ENCODE results near the gene CCDC142. TPM values are rescaled to one million over a fixed set of nuclear protein-coding genes. Genes with fewer than 3 reads are reported as not detected.
A peak's percentile ranks its signal among the peaks of the same experiment; 100 is the strongest.

CCDC142 gene
- total and polyA plus RNA-seq, 10 of the 15 experiments (the other 5 are each of a cell fraction or from before 2014, with no cell fraction given), result 0.93 to 16.9 (median 9.0) TPM

DNA sequence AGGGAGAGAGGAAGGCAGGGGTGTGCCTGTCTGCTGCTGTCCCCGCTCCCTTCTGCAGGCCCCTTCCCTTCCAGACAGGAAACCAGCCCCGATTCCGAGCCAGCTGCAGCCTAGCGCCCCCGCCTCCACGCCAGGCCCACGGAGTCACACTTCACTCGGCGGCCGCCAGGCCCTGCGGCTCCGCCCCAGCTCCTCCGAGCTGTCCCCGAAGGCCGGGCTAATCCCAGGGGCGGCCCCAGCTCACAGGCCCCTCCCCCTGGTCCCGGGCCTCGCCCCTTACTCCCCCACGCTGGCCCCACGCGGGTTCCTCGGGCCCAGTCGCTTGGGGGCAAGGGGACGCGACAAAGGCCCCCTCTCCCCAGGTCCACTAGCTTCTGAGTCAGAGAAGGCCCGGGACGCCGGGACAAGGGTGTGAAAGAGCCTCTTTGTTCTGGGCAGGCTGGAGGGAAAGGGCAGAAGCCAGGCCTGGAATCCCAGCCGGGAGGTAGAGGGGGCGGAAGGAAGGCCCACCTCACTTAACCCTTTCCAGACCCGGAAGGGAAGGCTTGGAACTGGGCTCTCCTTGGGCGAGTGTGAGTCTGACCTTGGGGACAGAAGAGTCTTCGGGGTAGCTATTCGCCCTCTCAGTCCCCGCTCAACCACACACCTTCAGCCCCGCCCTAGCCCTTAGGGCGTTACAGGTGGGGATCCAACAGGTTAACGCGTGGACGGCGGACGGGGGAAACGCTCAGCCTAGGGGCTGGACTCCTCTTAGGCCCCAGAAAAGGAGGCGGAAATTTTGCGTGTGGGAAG lies 42.2 kb downstream of the CCDC142 start (continued):
- TF ChIP-seq KAT2A (conservative IDR thresholded peaks at IDR 0.05; ENCODE audit: control insufficient read depth, low read depth, low read length) (no peak), HDAC6 (IDR thresholded peaks at IDR 0.05; ENCODE audit: unreplicated experiment) (no peak), FOS (IDR thresholded peaks at IDR 0.05; ENCODE audit: borderline replicate concordance, extremely low read depth, insufficient read length) (no peak), MLLT1 (IDR thresholded peaks at IDR 0.05) (peak; percentile 91), ZNF384 (IDR thresholded peaks at IDR 0.05; ENCODE audit: borderline replicate concordance, low read depth, low read length) (no peak), PAX5 (IDR thresholded peaks at IDR 0.05; ENCODE audit: borderline replicate concordance, low read depth, low read length) (peak; percentile 67; the same call in 1 of the 2 replicates), ZNF207 (IDR thresholded peaks at IDR 0.05; ENCODE audit: borderline replicate concordance) (no peak), MEF2A (IDR thresholded peaks at IDR 0.05; ENCODE audit: insufficient read depth, low read depth, low read length) (no peak), GABPA (IDR thresholded peaks at IDR 0.05; ENCODE audit: low read depth) (no peak), MYC (IDR thresholded peaks at IDR 0.05; ENCODE audit: insufficient read depth, insufficient read length, insufficient replicate concordance, low read length, severe bottlenecking) (no peak), SUZ12 (IDR thresholded peaks at IDR 0.05; ENCODE audit: unreplicated experiment) (no peak), WRNIP1 (IDR thresholded peaks at IDR 0.05; ENCODE audit: borderline replicate concordance, low read depth, low read length) (no peak), CREM (IDR thresholded peaks at IDR 0.05; ENCODE audit: low read depth) (0 out of 2 replicates have a peak, but pooled peaks have one; percentile 32), SREBF2 (IDR thresholded peaks at IDR 0.05; ENCODE audit: low read length) (no peak), CHD4 (IDR thresholded peaks at IDR 0.05) (no peak), SP1 (IDR thresholded peaks at IDR 0.05; ENCODE audit: low read depth, low read length) (no peak), RCOR1 (conservative IDR thresholded peaks at IDR 0.05; ENCODE audit: low read depth, low read length) (no peak), IKZF1 (conservative IDR thresholded peaks at IDR 0.05) (peak; percentile 80; the same call in 1 of the 2 replicates), BACH1 (IDR thresholded peaks at IDR 0.05; ENCODE audit: borderline replicate concordance) (peak; percentile 83; the same call in 1 of the 2 replicates), NRF1 (conservative IDR thresholded peaks at IDR 0.05; ENCODE audit: low read depth, low read length) (no peak), TCF3 (IDR thresholded peaks at IDR 0.05; ENCODE audit: borderline replicate concordance, insufficient read depth, low read depth, low read length) (peak; percentile 72; the same call in 1 of the 2 replicates), ZNF217 (IDR thresholded peaks at IDR 0.05) (no peak), NFYB (IDR thresholded peaks at IDR 0.05; ENCODE audit: insufficient read depth, low read depth, low read length) (no peak), EED (IDR thresholded peaks at IDR 0.05; ENCODE audit: low read depth) (peak; percentile 47; the same call in 1 of the 2 replicates), GATAD2B (conservative IDR thresholded peaks at IDR 0.05; ENCODE audit: low read depth) (no peak; the same call in 1 of the 2 replicates)
- TF ChIP-seq, protein P1, sequence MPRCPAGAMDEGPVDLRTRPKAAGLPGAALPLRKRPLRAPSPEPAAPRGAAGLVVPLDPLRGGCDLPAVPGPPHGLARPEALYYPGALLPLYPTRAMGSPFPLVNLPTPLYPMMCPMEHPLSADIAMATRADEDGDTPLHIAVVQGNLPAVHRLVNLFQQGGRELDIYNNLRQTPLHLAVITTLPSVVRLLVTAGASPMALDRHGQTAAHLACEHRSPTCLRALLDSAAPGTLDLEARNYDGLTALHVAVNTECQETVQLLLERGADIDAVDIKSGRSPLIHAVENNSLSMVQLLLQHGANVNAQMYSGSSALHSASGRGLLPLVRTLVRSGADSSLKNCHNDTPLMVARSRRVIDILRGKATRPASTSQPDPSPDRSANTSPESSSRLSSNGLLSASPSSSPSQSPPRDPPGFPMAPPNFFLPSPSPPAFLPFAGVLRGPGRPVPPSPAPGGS (IDR thresholded peaks at IDR 0.05; ENCODE audit: borderline replicate concordance, insufficient read depth, low read depth, low read length, poor library complexity, severe bottlenecking), result no peak
- TF ChIP-seq, protein P2, sequence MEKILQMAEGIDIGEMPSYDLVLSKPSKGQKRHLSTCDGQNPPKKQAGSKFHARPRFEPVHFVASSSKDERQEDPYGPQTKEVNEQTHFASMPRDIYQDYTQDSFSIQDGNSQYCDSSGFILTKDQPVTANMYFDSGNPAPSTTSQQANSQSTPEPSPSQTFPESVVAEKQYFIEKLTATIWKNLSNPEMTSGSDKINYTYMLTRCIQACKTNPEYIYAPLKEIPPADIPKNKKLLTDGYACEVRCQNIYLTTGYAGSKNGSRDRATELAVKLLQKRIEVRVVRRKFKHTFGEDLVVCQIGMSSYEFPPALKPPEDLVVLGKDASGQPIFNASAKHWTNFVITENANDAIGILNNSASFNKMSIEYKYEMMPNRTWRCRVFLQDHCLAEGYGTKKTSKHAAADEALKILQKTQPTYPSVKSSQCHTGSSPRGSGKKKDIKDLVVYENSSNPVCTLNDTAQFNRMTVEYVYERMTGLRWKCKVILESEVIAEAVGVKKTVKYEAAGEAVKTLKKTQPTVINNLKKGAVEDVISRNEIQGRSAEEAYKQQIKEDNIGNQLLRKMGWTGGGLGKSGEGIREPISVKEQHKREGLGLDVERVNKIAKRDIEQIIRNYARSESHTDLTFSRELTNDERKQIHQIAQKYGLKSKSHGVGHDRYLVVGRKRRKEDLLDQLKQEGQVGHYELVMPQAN (conservative IDR thresholded peaks at IDR 0.05), result 0 out of 2 replicates have a peak, but pooled peaks have one; percentile 42

Data from GM12878 (cell line).